OCI-LY1 (cell line): ENCODE data around the gene KCNN3.

Source experiments
- EZH2 ChIP-seq: fragments of 200-600 bp; sonication (generic), shearing (Covaris generic); IDR thresholded peaks from 2 replicates; pipeline ENCODE4 v1.8.0; 2017; ENCODE audit warnings: borderline replicate concordance, mixed run types, mild to moderate bottlenecking, antibody characterized with exemption, low read length, moderate library complexity, mixed read lengths
- TF ChIP-seq, protein P1 (sequence below): fragments of 200-600 bp; sonication (generic), shearing (Covaris generic); IDR thresholded peaks from 2 replicates; pipeline ENCODE4 v1.5.1; 2017; ENCODE audit warnings: mild to moderate bottlenecking, antibody characterized with exemption, low read length, moderate library complexity, mixed read lengths

DNA sequence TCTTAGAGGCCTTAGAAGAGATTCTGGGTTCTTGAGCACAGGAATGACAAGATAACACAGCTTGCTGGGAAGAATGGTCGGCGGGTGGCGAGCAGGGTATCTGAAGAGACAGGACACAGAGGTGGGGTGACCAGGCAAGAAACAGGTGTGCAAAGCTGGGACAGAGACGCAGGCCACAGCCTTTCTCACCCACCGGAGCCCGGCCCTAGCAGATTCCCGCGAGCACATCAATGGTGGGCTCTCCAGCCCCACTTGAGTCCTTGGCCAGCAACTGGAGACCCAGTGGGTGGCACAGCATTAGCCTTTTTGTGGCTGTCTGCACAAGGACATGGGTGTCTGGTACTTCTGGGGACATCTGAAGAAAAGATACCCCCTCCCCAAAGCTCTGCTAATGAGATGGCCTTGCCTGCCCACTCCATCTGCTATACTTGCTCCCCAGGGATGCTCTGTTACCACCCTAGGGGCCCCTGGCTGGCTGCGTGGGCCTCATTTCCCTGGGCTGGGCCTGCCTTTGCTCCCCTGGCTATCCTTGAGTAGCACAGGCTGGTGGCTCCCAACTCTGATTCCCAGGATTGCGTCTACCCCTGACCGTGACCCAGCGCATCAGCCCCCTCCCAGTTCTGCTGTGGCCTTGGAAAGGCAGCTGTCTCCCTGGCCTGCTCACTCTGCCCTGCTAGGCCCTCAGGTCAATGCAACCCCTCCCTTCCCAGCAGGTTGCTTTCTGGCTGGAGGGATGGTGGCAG is 134.8 kb downstream of the KCNN3 start:
- TF ChIP-seq EZH2 = no peak
- TF ChIP-seq, protein P1, sequence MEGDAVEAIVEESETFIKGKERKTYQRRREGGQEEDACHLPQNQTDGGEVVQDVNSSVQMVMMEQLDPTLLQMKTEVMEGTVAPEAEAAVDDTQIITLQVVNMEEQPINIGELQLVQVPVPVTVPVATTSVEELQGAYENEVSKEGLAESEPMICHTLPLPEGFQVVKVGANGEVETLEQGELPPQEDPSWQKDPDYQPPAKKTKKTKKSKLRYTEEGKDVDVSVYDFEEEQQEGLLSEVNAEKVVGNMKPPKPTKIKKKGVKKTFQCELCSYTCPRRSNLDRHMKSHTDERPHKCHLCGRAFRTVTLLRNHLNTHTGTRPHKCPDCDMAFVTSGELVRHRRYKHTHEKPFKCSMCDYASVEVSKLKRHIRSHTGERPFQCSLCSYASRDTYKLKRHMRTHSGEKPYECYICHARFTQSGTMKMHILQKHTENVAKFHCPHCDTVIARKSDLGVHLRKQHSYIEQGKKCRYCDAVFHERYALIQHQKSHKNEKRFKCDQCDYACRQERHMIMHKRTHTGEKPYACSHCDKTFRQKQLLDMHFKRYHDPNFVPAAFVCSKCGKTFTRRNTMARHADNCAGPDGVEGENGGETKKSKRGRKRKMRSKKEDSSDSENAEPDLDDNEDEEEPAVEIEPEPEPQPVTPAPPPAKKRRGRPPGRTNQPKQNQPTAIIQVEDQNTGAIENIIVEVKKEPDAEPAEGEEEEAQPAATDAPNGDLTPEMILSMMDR = no peak
